IMR-90 (cell line): ENCODE results near the gene CEP78. TPM values are rescaled to one million over a fixed set of nuclear protein-coding genes. Genes with fewer than 3 reads are reported as not detected.

Source experiments
- ATAC-seq: fragments of 200-7000 bp; cut with Tn5 transposase; 2 replicates; pipeline ENCODE4 v1.9.1; 2020; ENCODE audit warnings: low read depth, mild to moderate bottlenecking, moderate library complexity
- BruUV-seq: library from RNA; stranded (reverse); fragments of 400-500 nt; replicated peaks from 2 replicates; lab custom pipeline; 2021; lab: Mats Ljungman, UMichigan
- CTCF ChIA-PET: fragments of 300-600 bp; formaldehyde crosslinking; extraction: SDS; loops from one replicate; lab custom pipeline; 2021; ENCODE audit warnings: antibody characterized with exemption; lab: Yijun Ruan, JAX
- POLR2A ChIA-PET: fragments of 300-600 bp; sonication (Branson Sonifier 250); formaldehyde crosslinking; loops from one replicate; lab custom pipeline; 2022; ENCODE audit warnings: antibody characterized with exemption; ENCODE audit not compliant: unreplicated experiment; lab: Charles Lee
- DNase-seq: peaks from one replicate; pipeline ENCODE4 v3.0.0; 2013
- H2AFZ ChIP-seq: replicated peaks from 2 replicates; pipeline ENCODE3; 2013; ENCODE audit warnings: low read length, mild to moderate bottlenecking; ENCODE audit not compliant: poor library complexity
- H2AK5ac ChIP-seq: 2 replicates; pipeline ENCODE4 v1.6.1; 2013; ENCODE audit warnings: low read depth, low read length, inconsistent platforms
- H2AK9ac ChIP-seq: replicated peaks from 2 replicates; pipeline ENCODE3; 2013; ENCODE audit warnings: mild to moderate bottlenecking, low read depth, low read length, moderate library complexity; ENCODE audit not compliant: poor library complexity
- H2BK120ac ChIP-seq: 2 replicates; pipeline ENCODE4 v1.6.1; 2013; ENCODE audit warnings: low read depth, low read length, inconsistent platforms
- H2BK15ac ChIP-seq: 3 replicates; pipeline ENCODE4 v1.6.1; 2013; ENCODE audit warnings: low read depth, low read length, inconsistent platforms
- H2BK20ac ChIP-seq: 2 replicates; pipeline ENCODE4 v1.6.1; 2013; ENCODE audit warnings: low read depth, mild to moderate bottlenecking, inconsistent platforms, low read length, moderate library complexity
- H2BK5ac ChIP-seq: 2 replicates; pipeline ENCODE4 v1.6.1; 2013; ENCODE audit warnings: mild to moderate bottlenecking, low read depth, low read length, inconsistent platforms; ENCODE audit not compliant: poor library complexity, severe bottlenecking
- H3K14ac ChIP-seq: replicated peaks from 2 replicates; pipeline ENCODE4 v1.6.1; 2013; ENCODE audit warnings: low read depth, low read length, inconsistent platforms
- H3K18ac ChIP-seq: 2 replicates; pipeline ENCODE4 v1.6.1; 2013; ENCODE audit warnings: low read depth, low read length, control low read depth
- H3K23ac ChIP-seq: 2 replicates; pipeline ENCODE4 v1.6.1; 2013; ENCODE audit warnings: low read depth, low read length, inconsistent platforms
- H3K27ac ChIP-seq: 2 replicates; pipeline ENCODE4 v1.5.1; 2013; ENCODE audit warnings: mild to moderate bottlenecking, control low read depth, low read length; ENCODE audit not compliant: insufficient read depth
- H3K27me3 ChIP-seq: 2 replicates; pipeline ENCODE4 v1.6.1; 2013; ENCODE audit warnings: low read length; ENCODE audit not compliant: control insufficient read depth, insufficient read depth
- H3K36me3 ChIP-seq: 2 replicates; pipeline ENCODE4 v1.6.1; 2013; ENCODE audit warnings: low read length, mixed read lengths; ENCODE audit not compliant: control insufficient read depth, insufficient read depth
- H3K4ac ChIP-seq: 2 replicates; pipeline ENCODE4 v1.6.1; 2013; ENCODE audit warnings: low read depth, low read length, inconsistent platforms
- H3K4me1 ChIP-seq: 2 replicates; pipeline ENCODE4 v1.6.1; 2013; ENCODE audit warnings: low read length, mixed read lengths; ENCODE audit not compliant: control insufficient read depth, insufficient read depth
- H3K4me2 ChIP-seq: 2 replicates; pipeline ENCODE4 v1.6.1; 2013; ENCODE audit warnings: low read depth, mild to moderate bottlenecking, control low read depth, low read length, moderate library complexity
- H3K4me3 ChIP-seq: 2 replicates; pipeline ENCODE4 v1.5.1; 2013; ENCODE audit warnings: low read depth, mild to moderate bottlenecking, control low read depth, low read length, moderate library complexity; ENCODE audit not compliant: insufficient read depth
- H3K56ac ChIP-seq: 2 replicates; pipeline ENCODE4 v1.6.1; 2013; ENCODE audit warnings: low read length, inconsistent platforms; ENCODE audit not compliant: insufficient read depth; ENCODE audit errors: extremely low read depth
- H3K79me1 ChIP-seq, 2 experiments: 2 replicates each; pipeline ENCODE4 v1.6.1; 2013; ENCODE audit warnings: low read length in 2 of 2, inconsistent platforms in 1 of 2, low read depth in 1 of 2
- H3K9ac ChIP-seq: 2 replicates; pipeline ENCODE4 v1.6.1; 2013; ENCODE audit warnings: low read depth, low read length, control low read depth
- H3K9me1 ChIP-seq: 2 replicates; pipeline ENCODE4 v1.6.1; 2013; ENCODE audit warnings: low read length, inconsistent platforms; ENCODE audit not compliant: insufficient read depth
- H3K9me3 ChIP-seq: 2 replicates; pipeline ENCODE4 v1.6.1; 2013; ENCODE audit warnings: low read length; ENCODE audit not compliant: control insufficient read depth, insufficient read depth
- H4K20me1 ChIP-seq: 2 replicates; pipeline ENCODE4 v1.6.1; 2013; ENCODE audit warnings: low read length, inconsistent platforms; ENCODE audit not compliant: insufficient read depth
- H4K5ac ChIP-seq: 2 replicates; pipeline ENCODE4 v1.6.1; 2013; ENCODE audit warnings: mild to moderate bottlenecking, low read depth, low read length, control low read depth
- H4K8ac ChIP-seq, 2 experiments: 2 replicates each; pipeline ENCODE4 v1.6.1; 2013; ENCODE audit warnings: low read depth in 2 of 2, low read length in 2 of 2, control low read depth in 1 of 2, inconsistent platforms in 1 of 2
- H4K91ac ChIP-seq: 2 replicates; pipeline ENCODE4 v1.6.1; 2013; ENCODE audit warnings: low read depth, low read length, inconsistent platforms; ENCODE audit not compliant: insufficient read depth
- BHLHE40 ChIP-seq: fragments of 150-350 bp; IDR thresholded peaks from 2 replicates; pipeline ENCODE4 v1.6.1; 2016; ENCODE audit warnings: mild to moderate bottlenecking, low read depth, low read length
- CHD1 ChIP-seq: IDR thresholded peaks from 2 replicates; pipeline ENCODE4 v1.6.1; 2012; ENCODE audit warnings: low read depth, low read length, improper control_type of control experiment
- CTCF ChIP-seq: conservative IDR thresholded peaks from 2 replicates; pipeline ENCODE4 v1.5.1; 2012; ENCODE audit warnings: mild to moderate bottlenecking, low read depth, low read length, improper control_type of control experiment
- MAFK ChIP-seq: IDR thresholded peaks from 2 replicates; pipeline ENCODE4 v1.6.1; 2012; ENCODE audit warnings: low read depth, low read length, improper control_type of control experiment
- NFE2L2 ChIP-seq: fragments of 150-350 bp; IDR thresholded peaks from 2 replicates; pipeline ENCODE4 v1.6.1; 2016; ENCODE audit warnings: low read depth, mild to moderate bottlenecking, low read length
- RAD21 ChIP-seq: IDR thresholded peaks from 2 replicates; pipeline ENCODE4 v1.6.1; 2012; ENCODE audit warnings: low read length, improper control_type of control experiment
- USF2 ChIP-seq: fragments of 150-350 bp; IDR thresholded peaks from 2 replicates; pipeline ENCODE4 v1.6.1; 2017; ENCODE audit warnings: mild to moderate bottlenecking, antibody characterized with exemption, low read length, low read depth
- dilution Hi-C: fragments of 300-500 bp; cut with HindIII; formaldehyde crosslinking; loops from one replicate; pipeline ENCODE4 v1.14.3; 2018; ENCODE audit warnings: low sequenced_read_pairs; ENCODE audit not compliant: unreplicated experiment
- in situ Hi-C: fragments of 300-500 bp; cut with MboI; formaldehyde crosslinking; loops from 3 replicates; pipeline ENCODE4 v1.14.3; 2019; ENCODE audit warnings: low sequenced_read_pairs, inconsistent platforms, mixed read lengths
- intact Hi-C: fragments of 100-400 bp; cut with micrococcal nuclease; formaldehyde crosslinking; loops from 2 replicates; pipeline ENCODE4 v1.10.0; 2022
- polyA plus RNA-seq, 3 experiments: library from polyadenylated mRNA; depleted of rRNA; stranded (reverse); fragments of >200 nt; gene quantifications; 2 replicates each; pipeline ENCODE4 v1.2.3, GENCODE V29; 2012; ENCODE audit warnings: low replicate concordance in 1 of 3
- total RNA-seq: library from RNA; depleted of rRNA; stranded (reverse); fragments of >200 nt; gene quantifications from 2 replicates; pipeline ENCODE4 v1.2.3, GENCODE V29; 2012

The CEP78 gene
- total and polyA plus RNA-seq, 2 of the 4 experiments (the other 2 are of a cell fraction) = 9.2 to 18.3 TPM

GRCh38 chr9:78191931-78192330 is 43.9 kb upstream of the CEP78 start:
- H2AK9ac ChIP-seq = no peak overlapping the region
- H3K79me1 ChIP-seq = no peaks in the 10 kb centered on the region
- no peak overlapping the region for H2BK20ac ChIP-seq
- H3K14ac ChIP-seq = no peak overlapping the region
- no peaks in the 10 kb centered on the region for H3K4me1 ChIP-seq
- H4K91ac ChIP-seq = no peak overlapping the region
- H2BK5ac ChIP-seq = no peak overlapping the region
- no peak overlapping the region for H3K27ac ChIP-seq
- no peaks in the 10 kb centered on the region for H4K20me1 ChIP-seq
- ChIA-PET CTCF (no interaction called here), POLR2A (no interaction called here)
- H3K23ac ChIP-seq = no peak overlapping the region
- in situ Hi-C loops = no loop called here
- TF ChIP-seq BHLHE40 = no peak
- no peak for TF ChIP-seq CTCF
- TF ChIP-seq CHD1 = no peak
- no peak for TF ChIP-seq RAD21
- TF ChIP-seq NFE2L2 = no peak
- no peak for TF ChIP-seq USF2
- no peak for TF ChIP-seq MAFK
- no peaks in the 10 kb centered on the region; the same call in 1 of the 2 replicates for H3K27me3 ChIP-seq
- no peak overlapping the region for H4K5ac ChIP-seq
- no peak overlapping the region for H3K4me2 ChIP-seq
- H3K18ac ChIP-seq = no peak overlapping the region
- H3K9me1 ChIP-seq = no peaks in the 10 kb centered on the region
- no peak overlapping the region for H3K4ac ChIP-seq
- no peak overlapping the region for H3K9ac ChIP-seq
- H4K8ac ChIP-seq = no peak overlapping the region
- ATAC-seq (no peak), DNase-seq (no peak)
- H2BK15ac ChIP-seq = no peak overlapping the region
- H3K9me3 ChIP-seq = no peaks in the 10 kb centered on the region
- H3K4me3 ChIP-seq = no peak overlapping the region
- H2AFZ ChIP-seq = no peak overlapping the region
- dilution Hi-C loops = no loop called here
- intact Hi-C loops = no loop called here
- H3K56ac ChIP-seq = no peak overlapping the region
- H3K36me3 ChIP-seq = no peaks in the 10 kb centered on the region
- H2AK5ac ChIP-seq = no peak overlapping the region
- BruUV-seq = no TSS peak
- H2BK120ac ChIP-seq = no peak overlapping the region
